ENCODE data around the gene REPS2. TPM values are rescaled to one million over a fixed set of nuclear protein-coding genes. Genes with fewer than 3 reads are reported as not detected.

REPS2 gene
- total RNA-seq, 1 experiment from 2014 or later: 3.7 TPM

- Histone ChIP-seq H2BK5ac (ENCODE audit: insufficient read length, low read length) (no peak overlapping the region), H3K9ac (ENCODE audit: extremely low read depth, insufficient read length, low read length) (no peak overlapping the region), H2BK120ac (ENCODE audit: low read depth, low read length, poor library complexity, severe bottlenecking) (no peak overlapping the region), H3K23ac (ENCODE audit: insufficient read length, low read depth, low read length) (no peak overlapping the region), H2BK20ac (ENCODE audit: low read depth, low read length, poor library complexity, severe bottlenecking) (no peak overlapping the region), H4K5ac (ENCODE audit: insufficient read length, low read depth, low read length) (no peak overlapping the region), H3T11ph (ENCODE audit: low read length) (no peak overlapping the region), H3K4me1 (ENCODE audit: insufficient read depth, low read length) (no peaks in the 10 kb centered on the region), H4K8ac (replicated peaks; ENCODE audit: insufficient read length, low read depth, low read length) (no peak overlapping the region), H3K18ac (ENCODE audit: insufficient read length, low read depth, low read length) (no peak overlapping the region), H3K4me2 (ENCODE audit: insufficient read depth, insufficient read length, low read length) (no peak overlapping the region), H3K9me3 (ENCODE audit: control insufficient read depth, low read depth, low read length) (no peaks in the 10 kb centered on the region), H3K14ac (ENCODE audit: insufficient read depth, low read length) (no peak overlapping the region), H3K56ac (ENCODE audit: insufficient read length, low read depth, low read length) (no peak overlapping the region), H2AFZ (ENCODE audit: low read length) (no peak overlapping the region), H3K27me3 (ENCODE audit: insufficient read depth, low read length) (no peaks in the 10 kb centered on the region), H2AK5ac (ENCODE audit: insufficient read length, low read length) (no peak overlapping the region), H3K79me1 (ENCODE audit: insufficient read depth, low read depth, low read length, poor library complexity, severe bottlenecking) (no peaks in the 10 kb centered on the region), H4K20me1 (ENCODE audit: control insufficient read depth, insufficient read depth, insufficient read length) (no peaks in the 10 kb centered on the region), H2BK15ac (ENCODE audit: low read depth, low read length) (no peak overlapping the region), H3K4ac (ENCODE audit: low read depth, low read length) (no peak overlapping the region), H4K91ac (ENCODE audit: insufficient read length, low read depth, low read length) (no peak overlapping the region), H3K79me2 (ENCODE audit: insufficient read depth, low read length) (no peaks in the 10 kb centered on the region), H3K27ac (ENCODE audit: insufficient read length, low read depth, low read length) (no peak overlapping the region), H2BK12ac (ENCODE audit: insufficient read length, low read depth, low read length) (no peak overlapping the region), H3K23me2 (ENCODE audit: insufficient read length, low read depth, low read length, poor library complexity, severe bottlenecking) (no peaks in the 10 kb centered on the region)
- DNase-seq: no peak
- Mint-ChIP-seq H3K27me3 (ENCODE audit: low read depth) (no peaks in the 10 kb centered on the region), H3K9me3 (peaks cover 6 to 10% of the 10 kb centered on the region in 2 experiments; a peak in 4 of 5 replicates), H3K27ac (no peak overlapping the region), H3K4me3 (no peak overlapping the region), H3K36me3 (ENCODE audit: insufficient read depth in 1 of 3, low read depth in 3 of 3) (peaks cover 0 to 5% (median 0%) of the 10 kb centered on the region in 3 experiments; a peak in 2 of 7 replicates), H3K4me1 (no peaks in the 10 kb centered on the region)
- TF ChIP-seq, protein P1, sequence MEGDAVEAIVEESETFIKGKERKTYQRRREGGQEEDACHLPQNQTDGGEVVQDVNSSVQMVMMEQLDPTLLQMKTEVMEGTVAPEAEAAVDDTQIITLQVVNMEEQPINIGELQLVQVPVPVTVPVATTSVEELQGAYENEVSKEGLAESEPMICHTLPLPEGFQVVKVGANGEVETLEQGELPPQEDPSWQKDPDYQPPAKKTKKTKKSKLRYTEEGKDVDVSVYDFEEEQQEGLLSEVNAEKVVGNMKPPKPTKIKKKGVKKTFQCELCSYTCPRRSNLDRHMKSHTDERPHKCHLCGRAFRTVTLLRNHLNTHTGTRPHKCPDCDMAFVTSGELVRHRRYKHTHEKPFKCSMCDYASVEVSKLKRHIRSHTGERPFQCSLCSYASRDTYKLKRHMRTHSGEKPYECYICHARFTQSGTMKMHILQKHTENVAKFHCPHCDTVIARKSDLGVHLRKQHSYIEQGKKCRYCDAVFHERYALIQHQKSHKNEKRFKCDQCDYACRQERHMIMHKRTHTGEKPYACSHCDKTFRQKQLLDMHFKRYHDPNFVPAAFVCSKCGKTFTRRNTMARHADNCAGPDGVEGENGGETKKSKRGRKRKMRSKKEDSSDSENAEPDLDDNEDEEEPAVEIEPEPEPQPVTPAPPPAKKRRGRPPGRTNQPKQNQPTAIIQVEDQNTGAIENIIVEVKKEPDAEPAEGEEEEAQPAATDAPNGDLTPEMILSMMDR (conservative IDR thresholded peaks at IDR 0.05): no peak
- no CpG with 5 or more reads among the region's 1 CpG for WGBS (ENCODE audit: extremely low coverage, insufficient read length, low lambda C conversion rate)
Observed at GRCh38 chrX:16983051-16983450, 36.6 kb downstream of the REPS2 start.
